GM12865 (cell line): ENCODE results near the gene IFRD1.

Experiments
- DNase-seq: peaks from one replicate; pipeline ENCODE4 v3.0.0; 2010; ENCODE audit warnings: low read depth
- H3K4me3 ChIP-seq: 2 replicates; pipeline ENCODE4 v1.5.1; 2011; ENCODE audit warnings: mild to moderate bottlenecking, low read depth, low read length, control low read depth
- CTCF ChIP-seq: IDR thresholded peaks from 2 replicates; pipeline ENCODE4 v1.5.1; 2011; ENCODE audit warnings: low read length, control low read depth, low read depth, inconsistent platforms; ENCODE audit not compliant: insufficient read depth; ENCODE audit errors: missing control alignments

The IFRD1 gene

GRCh38 chr7:112449902-112450806 is at the start of gene IFRD1:
Gene IFRD1, plus strand, starts transcription at chr7:112450460. Its CDS starts 229 bp downstream, at chr7:112450689.
- TF ChIP-seq CTCF = no peak
- peak; percentile 99 for DNase-seq
- peak within 1 kb of the TSS; percentile 84 for H3K4me3 ChIP-seq

GRCh38 chr7:112404321-112404720 is 45.9 kb upstream of the IFRD1 start:
- no peak overlapping the region for H3K4me3 ChIP-seq
- TF ChIP-seq CTCF = no peak
- no peak for DNase-seq

GRCh38 chr7:112405286-112405685 is 45.0 kb upstream of the IFRD1 start:
- H3K4me3 ChIP-seq = no peak overlapping the region
- TF ChIP-seq CTCF = no peak
- DNase-seq = no peak

- H3K4me3 ChIP-seq = no peak overlapping the region
- no peak for DNase-seq
- TF ChIP-seq CTCF = no peak
Measured at GRCh38 chr7:112407261-112407660, 43.0 kb upstream of the IFRD1 start.

- no peak for TF ChIP-seq CTCF
Measured at GRCh38 chr7:112410092-112410491, 40.2 kb upstream of the IFRD1 start.

GRCh38 chr7:112411186-112411795 is 39.0 kb upstream of the IFRD1 start:
- H3K4me3 ChIP-seq = no peak overlapping the region
- DNase-seq = no peak
- TF ChIP-seq CTCF = peak; percentile 6

More at GRCh38 chr7:112410092-112410491, 40.2 kb upstream of the IFRD1 start:
- no peak for DNase-seq
- no peak overlapping the region for H3K4me3 ChIP-seq
